GM10248 (cell line): Measurements from ENCODE around the gene PCSK5.

Source experiments
- CTCF ChIA-PET: fragments of 300-600 bp; sonication (Branson Sonifier 250); formaldehyde crosslinking; extraction: SDS; loops from one replicate; lab custom pipeline; 2021; ENCODE audit warnings: antibody characterized with exemption; lab: Yijun Ruan, JAX
- POLR2A ChIA-PET: fragments of 350-650 bp; sonication (Branson Sonifier 250); formaldehyde crosslinking; extraction: SDS; loops from one replicate; lab custom pipeline; 2020; ENCODE audit warnings: antibody characterized with exemption; lab: Yijun Ruan, JAX
- DNase-seq: peaks from one replicate; pipeline ENCODE4 v3.0.0; 2012; ENCODE audit errors: extremely low spot score
- TF ChIP-seq, protein P1 (sequence below): IDR thresholded peaks from 2 replicates; pipeline ENCODE4 v1.5.1; 2012; ENCODE audit warnings: mild to moderate bottlenecking, low read depth; ENCODE audit errors: extremely low read depth, missing control alignments, control extremely low read depth

Gene PCSK5

DNA sequence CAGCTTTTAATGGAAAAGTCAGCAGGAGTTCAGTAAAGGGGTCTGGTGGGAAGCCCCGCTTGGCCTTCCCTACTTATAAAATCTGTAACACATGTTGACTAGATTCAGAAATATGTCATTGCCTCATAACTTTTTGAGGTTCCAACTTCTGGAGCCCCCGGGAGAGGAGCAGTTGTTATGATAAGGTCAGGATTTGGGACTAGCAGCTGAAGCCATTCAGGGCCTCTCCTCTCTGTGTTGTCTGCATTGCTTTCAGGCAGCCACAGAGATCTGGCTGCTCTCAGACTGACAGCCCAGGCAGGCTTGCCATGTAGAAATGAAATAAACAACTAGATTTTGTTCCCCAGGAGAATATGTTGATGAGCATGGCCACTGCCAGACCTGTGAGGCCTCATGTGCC is 336.7 kb downstream of the PCSK5 start:
- CTCF ChIA-PET, result no interaction called here
- DNase-seq, result no peak
- POLR2A ChIA-PET, result no interaction called here
- TF ChIP-seq, protein P1, sequence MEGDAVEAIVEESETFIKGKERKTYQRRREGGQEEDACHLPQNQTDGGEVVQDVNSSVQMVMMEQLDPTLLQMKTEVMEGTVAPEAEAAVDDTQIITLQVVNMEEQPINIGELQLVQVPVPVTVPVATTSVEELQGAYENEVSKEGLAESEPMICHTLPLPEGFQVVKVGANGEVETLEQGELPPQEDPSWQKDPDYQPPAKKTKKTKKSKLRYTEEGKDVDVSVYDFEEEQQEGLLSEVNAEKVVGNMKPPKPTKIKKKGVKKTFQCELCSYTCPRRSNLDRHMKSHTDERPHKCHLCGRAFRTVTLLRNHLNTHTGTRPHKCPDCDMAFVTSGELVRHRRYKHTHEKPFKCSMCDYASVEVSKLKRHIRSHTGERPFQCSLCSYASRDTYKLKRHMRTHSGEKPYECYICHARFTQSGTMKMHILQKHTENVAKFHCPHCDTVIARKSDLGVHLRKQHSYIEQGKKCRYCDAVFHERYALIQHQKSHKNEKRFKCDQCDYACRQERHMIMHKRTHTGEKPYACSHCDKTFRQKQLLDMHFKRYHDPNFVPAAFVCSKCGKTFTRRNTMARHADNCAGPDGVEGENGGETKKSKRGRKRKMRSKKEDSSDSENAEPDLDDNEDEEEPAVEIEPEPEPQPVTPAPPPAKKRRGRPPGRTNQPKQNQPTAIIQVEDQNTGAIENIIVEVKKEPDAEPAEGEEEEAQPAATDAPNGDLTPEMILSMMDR, result no peak

- TF ChIP-seq, protein P1, result no peak
- DNase-seq, result no peak
- ChIA-PET POLR2A (no interaction called here), CTCF (interaction anchor here (1.2 kb wide), 1 partner anchor 8 kb away, joined by 3 read pairs; no protein-coding TSS in a partner anchor)
Measured at GRCh38 chr9:76231001-76231400, 340.5 kb downstream of the PCSK5 start.

- ChIA-PET CTCF (interaction anchor here (0.7 kb wide), 1 partner anchor 11 kb away, joined by 3 read pairs; no protein-coding TSS in a partner anchor), POLR2A (no interaction called here)
- DNase-seq, result no peak
- TF ChIP-seq, protein P1, result no peak
Measured at GRCh38 chr9:76232861-76233489, 342.5 kb downstream of the PCSK5 start.

DNA sequence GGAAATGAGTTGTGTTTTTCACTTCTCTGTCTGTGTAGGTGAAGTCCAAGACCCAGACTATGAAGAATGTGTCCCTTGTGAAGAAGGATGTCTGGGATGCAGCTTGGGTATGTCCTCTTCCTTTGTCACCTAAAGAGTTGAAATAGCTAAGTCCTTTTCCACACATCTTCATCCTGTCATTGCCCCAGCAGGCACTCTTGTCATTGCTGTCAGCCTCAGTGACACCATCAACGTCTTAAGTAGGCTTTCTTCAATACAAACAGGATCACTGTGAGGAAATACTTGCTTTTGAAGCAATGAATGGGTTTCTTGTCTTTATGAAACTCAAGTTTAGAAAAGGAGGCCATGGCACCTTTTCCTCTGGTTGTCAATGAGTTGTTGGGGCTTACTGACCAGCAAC is 350.1 kb downstream of the PCSK5 start:
- DNase-seq, result no peak
- TF ChIP-seq, protein P1, result no peak
- POLR2A ChIA-PET, result no interaction called here
- CTCF ChIA-PET, result no interaction called here

DNA sequence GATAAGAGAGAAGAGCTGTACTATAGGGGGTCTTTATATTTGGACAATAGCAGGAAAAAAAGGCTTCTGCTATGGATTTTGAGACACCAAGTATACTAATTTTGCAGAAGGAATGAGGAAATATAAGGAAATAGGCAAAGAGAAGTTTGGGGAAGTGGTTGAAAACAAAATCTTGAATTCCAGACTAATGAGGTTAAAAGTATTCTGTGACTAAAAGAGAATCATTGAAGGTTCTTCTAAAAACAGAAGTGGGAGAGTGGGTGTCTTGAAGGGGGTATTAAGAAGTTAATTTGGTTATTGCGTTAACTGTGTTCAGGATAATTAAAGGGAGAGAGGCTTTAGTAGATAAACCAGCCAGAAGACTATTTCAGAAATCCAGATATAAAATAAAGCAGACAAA is 355.0 kb downstream of the PCSK5 start:
- TF ChIP-seq, protein P1, result no peak
- CTCF ChIA-PET, result no interaction called here
- POLR2A ChIA-PET, result no interaction called here

DNA sequence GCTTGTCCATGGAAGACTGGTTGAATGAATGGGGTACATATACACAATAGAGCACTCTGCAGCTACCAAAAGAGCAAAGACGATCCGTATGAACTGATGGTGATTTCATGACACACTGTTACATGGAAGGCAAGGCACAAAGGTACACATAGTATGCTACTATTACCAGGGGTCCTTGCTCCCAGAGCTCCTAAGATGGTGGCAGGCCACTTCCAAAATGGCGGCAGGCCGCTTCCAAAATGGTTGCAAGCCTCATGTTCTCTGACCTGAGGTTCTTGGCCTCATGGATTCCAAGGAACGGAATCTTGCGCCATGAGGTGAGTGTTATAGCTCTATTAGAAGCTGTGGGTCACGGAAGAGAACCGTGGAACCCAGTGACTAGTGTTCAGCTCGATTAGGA is 356.2 kb downstream of the PCSK5 start:
- ChIA-PET CTCF (interaction anchor here (1.4 to 1.5 kb wide), 2 partner anchors 8 to 95 kb away, joined by 3 to 4 read pairs; no protein-coding TSS in a partner anchor), POLR2A (no interaction called here)
- DNase-seq, result no peak
- TF ChIP-seq, protein P1, result no peak

More for the DNA sequence above, 355.0 kb downstream of the PCSK5 start:
- DNase-seq, result no peak
